Tibial nerve (tissue), 4 donors: ENCODE results near the gene SLC5A10.
"Not testable (repeated sequence)": the region's sequence is repeated elsewhere in the genome, so short reads cannot be mapped to it uniquely, and the experiment has no call there.

ENCODE experiments used
- CTCF ChIP-seq, 5 experiments: fragments of 200-600 bp in 3 of 5; fragments of 450-650 bp in 2 of 5; sonication (generic) in 3 of 5; IDR thresholded peaks; one replicate each; pipeline ENCODE4 v1.5.1; 2016 to 2019; ENCODE audit warnings: antibody characterized with exemption in 5 of 5, mild to moderate bottlenecking in 3 of 5, moderate library complexity in 2 of 5
- EP300 ChIP-seq, 2 donors: sonication (generic); formaldehyde crosslinking; IDR thresholded peaks; one replicate each; pipeline ENCODE4 v1.6.1; 2017; ENCODE audit warnings: antibody characterized with exemption in 2 of 2, mild to moderate bottlenecking in 1 of 2
- POLR2A ChIP-seq, 2 donors: fragments of 450-650 bp; IDR thresholded peaks; one replicate each; pipeline ENCODE4 v1.6.1; 2017; ENCODE audit warnings: antibody characterized with exemption in 2 of 2, mild to moderate bottlenecking in 2 of 2, moderate library complexity in 2 of 2

DNA sequence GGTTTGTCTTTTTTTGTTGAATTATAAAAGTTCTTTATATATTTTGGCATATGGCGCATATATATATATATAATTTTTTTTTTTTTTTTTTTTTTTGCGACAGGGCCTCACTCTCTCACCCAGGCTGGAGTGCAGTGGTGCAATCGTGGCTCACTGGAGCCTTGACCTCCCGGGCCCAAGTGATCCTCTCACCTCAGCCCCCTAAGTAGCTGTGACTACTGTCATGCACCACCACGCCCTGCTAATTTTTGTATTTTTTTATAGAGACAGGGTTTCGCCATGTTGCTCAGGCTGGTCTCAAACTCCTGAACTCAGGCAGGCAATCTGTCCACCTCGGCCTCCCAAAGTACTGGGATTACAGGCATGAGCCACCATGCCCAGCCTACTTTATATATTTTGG is 29.4 kb upstream of the SLC5A10 start:
- TF ChIP-seq POLR2A, CTCF, EP300 (IDR thresholded peaks at IDR 0.05): not testable (repeated sequence)
